ENCODE data around the gene MORN5.

Gene MORN5

DNA sequence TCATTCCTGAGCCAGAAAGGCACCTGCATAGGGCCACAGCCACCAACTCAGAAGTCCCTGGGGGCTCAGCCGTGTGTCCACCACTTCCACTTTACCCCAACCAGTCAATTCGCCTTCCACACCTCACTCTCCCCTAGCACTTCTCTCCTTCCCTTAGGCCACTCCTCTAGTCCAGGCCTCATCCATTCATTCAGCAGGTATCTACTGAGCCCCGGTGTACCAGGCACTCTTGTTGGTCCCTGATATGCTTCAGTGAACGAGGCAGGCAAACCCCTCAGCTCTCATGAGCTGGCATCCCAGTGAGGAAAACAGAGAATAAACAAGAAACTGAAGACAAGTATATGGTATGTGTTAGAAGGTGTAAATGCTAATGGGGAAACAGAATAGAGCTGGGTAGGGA is 28.9 kb upstream of the MORN5 start:
- ATAC-seq: no peak
- TF ChIP-seq POU6F1 (CRISPR knock-in tag; IDR thresholded peaks at IDR 0.05; ENCODE audit: borderline replicate concordance, low read depth) (no peak), BACH2 (CRISPR knock-in tag; IDR thresholded peaks at IDR 0.05; ENCODE audit: borderline replicate concordance) (no peak), ZNF70 (CRISPR knock-in tag; IDR thresholded peaks at IDR 0.05) (no peak), ARNTL (CRISPR knock-in tag; IDR thresholded peaks at IDR 0.05; ENCODE audit: borderline replicate concordance, low read depth) (no peak), RARB (CRISPR knock-in tag; IDR thresholded peaks at IDR 0.05) (no peak), ZFP3 (CRISPR knock-in tag; IDR thresholded peaks at IDR 0.05) (no peak), SNAI2 (CRISPR knock-in tag; IDR thresholded peaks at IDR 0.05) (no peak)
- TF ChIP-seq, protein P1, sequence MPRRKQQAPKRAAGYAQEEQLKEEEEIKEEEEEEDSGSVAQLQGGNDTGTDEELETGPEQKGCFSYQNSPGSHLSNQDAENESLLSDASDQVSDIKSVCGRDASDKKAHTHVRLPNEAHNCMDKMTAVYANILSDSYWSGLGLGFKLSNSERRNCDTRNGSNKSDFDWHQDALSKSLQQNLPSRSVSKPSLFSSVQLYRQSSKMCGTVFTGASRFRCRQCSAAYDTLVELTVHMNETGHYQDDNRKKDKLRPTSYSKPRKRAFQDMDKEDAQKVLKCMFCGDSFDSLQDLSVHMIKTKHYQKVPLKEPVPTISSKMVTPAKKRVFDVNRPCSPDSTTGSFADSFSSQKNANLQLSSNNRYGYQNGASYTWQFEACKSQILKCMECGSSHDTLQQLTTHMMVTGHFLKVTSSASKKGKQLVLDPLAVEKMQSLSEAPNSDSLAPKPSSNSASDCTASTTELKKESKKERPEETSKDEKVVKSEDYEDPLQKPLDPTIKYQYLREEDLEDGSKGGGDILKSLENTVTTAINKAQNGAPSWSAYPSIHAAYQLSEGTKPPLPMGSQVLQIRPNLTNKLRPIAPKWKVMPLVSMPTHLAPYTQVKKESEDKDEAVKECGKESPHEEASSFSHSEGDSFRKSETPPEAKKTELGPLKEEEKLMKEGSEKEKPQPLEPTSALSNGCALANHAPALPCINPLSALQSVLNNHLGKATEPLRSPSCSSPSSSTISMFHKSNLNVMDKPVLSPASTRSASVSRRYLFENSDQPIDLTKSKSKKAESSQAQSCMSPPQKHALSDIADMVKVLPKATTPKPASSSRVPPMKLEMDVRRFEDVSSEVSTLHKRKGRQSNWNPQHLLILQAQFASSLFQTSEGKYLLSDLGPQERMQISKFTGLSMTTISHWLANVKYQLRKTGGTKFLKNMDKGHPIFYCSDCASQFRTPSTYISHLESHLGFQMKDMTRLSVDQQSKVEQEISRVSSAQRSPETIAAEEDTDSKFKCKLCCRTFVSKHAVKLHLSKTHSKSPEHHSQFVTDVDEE (CRISPR knock-in tag; IDR thresholded peaks at IDR 0.05): no peak

DNA sequence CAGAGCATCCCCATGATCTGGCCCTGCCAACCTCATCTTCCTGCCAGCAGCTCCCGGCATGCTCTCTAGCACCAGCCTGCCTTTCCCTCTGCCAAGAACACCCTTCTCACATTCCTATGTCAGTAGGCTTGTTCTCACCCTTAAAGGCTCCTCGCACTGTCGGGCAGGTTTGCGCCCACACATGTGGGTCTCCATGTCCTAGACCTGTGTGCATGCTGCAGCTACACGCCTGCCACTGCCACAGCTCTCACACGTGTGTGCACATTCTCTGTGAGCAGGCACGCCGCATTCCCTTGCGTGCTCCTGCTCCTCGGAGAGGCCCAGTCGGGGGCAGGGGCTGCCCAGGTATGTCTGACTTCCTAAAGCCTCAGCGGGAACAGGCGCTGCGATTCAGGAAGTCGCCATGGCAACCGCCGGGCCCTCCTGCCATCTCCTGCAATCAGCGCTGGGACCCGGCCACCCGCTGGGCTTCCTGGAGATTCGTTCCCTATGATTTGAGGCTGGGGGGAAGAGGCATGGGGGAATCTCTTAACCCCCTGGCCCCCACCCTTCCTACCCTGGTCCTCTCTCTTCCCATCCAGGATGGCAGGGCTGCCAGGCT is 28.2 kb upstream of the MORN5 start:
- no peak for ATAC-seq
- TF ChIP-seq PPARA (CRISPR knock-in tag; IDR thresholded peaks at IDR 0.05; ENCODE audit: borderline replicate concordance) (no peak), POU6F1 (CRISPR knock-in tag; IDR thresholded peaks at IDR 0.05; ENCODE audit: borderline replicate concordance, low read depth) (no peak), ZNF8 (CRISPR knock-in tag; IDR thresholded peaks at IDR 0.05) (no peak), RARB (CRISPR knock-in tag; IDR thresholded peaks at IDR 0.05) (no peak), ZFP3 (CRISPR knock-in tag; IDR thresholded peaks at IDR 0.05) (no peak), ZFP30 (CRISPR knock-in tag; IDR thresholded peaks at IDR 0.05) (no peak), CSDC2 (CRISPR knock-in tag; IDR thresholded peaks at IDR 0.05) (no peak), BACH2 (CRISPR knock-in tag; IDR thresholded peaks at IDR 0.05; ENCODE audit: borderline replicate concordance) (no peak), GLIS3 (CRISPR knock-in tag; IDR thresholded peaks at IDR 0.05) (no peak), ZNF70 (CRISPR knock-in tag; IDR thresholded peaks at IDR 0.05) (no peak), SNAI2 (CRISPR knock-in tag; IDR thresholded peaks at IDR 0.05) (no peak), TCF4 (CRISPR knock-in tag; IDR thresholded peaks at IDR 0.05; ENCODE audit: borderline replicate concordance) (no peak), ZNF565 (CRISPR knock-in tag; conservative IDR thresholded peaks at IDR 0.05; ENCODE audit: low read depth) (no peak), TOX (CRISPR knock-in tag; IDR thresholded peaks at IDR 0.05; ENCODE audit: borderline replicate concordance) (no peak), ISL1 (CRISPR knock-in tag; IDR thresholded peaks at IDR 0.05) (no peak), ZC3H10 (CRISPR knock-in tag; IDR thresholded peaks at IDR 0.05) (no peak), OSR1 (CRISPR knock-in tag; IDR thresholded peaks at IDR 0.05) (no peak), PATZ1 (CRISPR knock-in tag; IDR thresholded peaks at IDR 0.05; ENCODE audit: borderline replicate concordance) (no peak)
- TF ChIP-seq, protein P2, sequence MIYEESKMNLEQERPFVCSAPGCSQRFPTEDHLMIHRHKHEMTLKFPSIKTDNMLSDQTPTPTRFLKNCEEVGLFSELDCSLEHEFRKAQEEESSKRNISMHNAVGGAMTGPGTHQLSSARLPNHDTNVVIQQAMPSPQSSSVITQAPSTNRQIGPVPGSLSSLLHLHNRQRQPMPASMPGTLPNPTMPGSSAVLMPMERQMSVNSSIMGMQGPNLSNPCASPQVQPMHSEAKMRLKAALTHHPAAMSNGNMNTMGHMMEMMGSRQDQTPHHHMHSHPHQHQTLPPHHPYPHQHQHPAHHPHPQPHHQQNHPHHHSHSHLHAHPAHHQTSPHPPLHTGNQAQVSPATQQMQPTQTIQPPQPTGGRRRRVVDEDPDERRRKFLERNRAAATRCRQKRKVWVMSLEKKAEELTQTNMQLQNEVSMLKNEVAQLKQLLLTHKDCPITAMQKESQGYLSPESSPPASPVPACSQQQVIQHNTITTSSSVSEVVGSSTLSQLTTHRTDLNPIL (CRISPR knock-in tag; IDR thresholded peaks at IDR 0.05; ENCODE audit: low read depth): no peak
- TF ChIP-seq, protein P3, sequence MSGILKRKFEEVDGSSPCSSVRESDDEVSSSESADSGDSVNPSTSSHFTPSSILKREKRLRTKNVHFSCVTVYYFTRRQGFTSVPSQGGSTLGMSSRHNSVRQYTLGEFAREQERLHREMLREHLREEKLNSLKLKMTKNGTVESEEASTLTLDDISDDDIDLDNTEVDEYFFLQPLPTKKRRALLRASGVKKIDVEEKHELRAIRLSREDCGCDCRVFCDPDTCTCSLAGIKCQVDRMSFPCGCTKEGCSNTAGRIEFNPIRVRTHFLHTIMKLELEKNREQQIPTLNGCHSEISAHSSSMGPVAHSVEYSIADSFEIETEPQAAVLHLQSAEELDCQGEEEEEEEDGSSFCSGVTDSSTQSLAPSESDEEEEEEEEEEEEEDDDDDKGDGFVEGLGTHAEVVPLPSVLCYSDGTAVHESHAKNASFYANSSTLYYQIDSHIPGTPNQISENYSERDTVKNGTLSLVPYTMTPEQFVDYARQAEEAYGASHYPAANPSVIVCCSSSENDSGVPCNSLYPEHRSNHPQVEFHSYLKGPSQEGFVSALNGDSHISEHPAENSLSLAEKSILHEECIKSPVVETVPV (CRISPR knock-in tag; IDR thresholded peaks at IDR 0.05): no peak

Data from SK-N-SH treated with all-trans-retinoic acid at 6 μM for 48 hours (cell line).